Lower leg skin (tissue), 3 donors: Measurements from ENCODE around the gene CRYBG2.

Experiments
- CTCF ChIP-seq, 3 donors: fragments of 450-650 bp; IDR thresholded peaks; one replicate each; pipeline ENCODE4 v1.5.1; 2016; ENCODE audit warnings: antibody characterized with exemption in 3 of 3, mild to moderate bottlenecking in 3 of 3, moderate library complexity in 2 of 3
- POLR2A ChIP-seq, 2 donors: fragments of 450-650 bp; IDR thresholded peaks; one replicate each; pipeline ENCODE4 v1.6.1; 2016 to 2017; ENCODE audit warnings: antibody characterized with exemption in 2 of 2, mild to moderate bottlenecking in 1 of 2, moderate library complexity in 1 of 2

GRCh38 chr1:26363549-26364448 is 9.9 kb upstream of the CRYBG2 start:
- TF ChIP-seq POLR2A (IDR thresholded peaks at IDR 0.05): no peak
- TF ChIP-seq CTCF (IDR thresholded peaks at IDR 0.05): peak in 2 of 3 donors; percentile 51 to 66
